GM21528 (cell line): Measurements from ENCODE around the gene RTP1.
"Not testable (repeated sequence)": the region's sequence is repeated elsewhere in the genome, so short reads cannot be mapped to it uniquely, and the experiment has no call there.

ENCODE experiments used
- ATAC-seq: cut with Tn5 transposase; IDR thresholded peaks from one replicate; pipeline ENCODE4 v1.9.1; 2021; ENCODE audit warnings: mild to moderate bottlenecking, moderate library complexity; ENCODE audit not compliant: unreplicated experiment, low FRiP score

The RTP1 gene

DNA sequence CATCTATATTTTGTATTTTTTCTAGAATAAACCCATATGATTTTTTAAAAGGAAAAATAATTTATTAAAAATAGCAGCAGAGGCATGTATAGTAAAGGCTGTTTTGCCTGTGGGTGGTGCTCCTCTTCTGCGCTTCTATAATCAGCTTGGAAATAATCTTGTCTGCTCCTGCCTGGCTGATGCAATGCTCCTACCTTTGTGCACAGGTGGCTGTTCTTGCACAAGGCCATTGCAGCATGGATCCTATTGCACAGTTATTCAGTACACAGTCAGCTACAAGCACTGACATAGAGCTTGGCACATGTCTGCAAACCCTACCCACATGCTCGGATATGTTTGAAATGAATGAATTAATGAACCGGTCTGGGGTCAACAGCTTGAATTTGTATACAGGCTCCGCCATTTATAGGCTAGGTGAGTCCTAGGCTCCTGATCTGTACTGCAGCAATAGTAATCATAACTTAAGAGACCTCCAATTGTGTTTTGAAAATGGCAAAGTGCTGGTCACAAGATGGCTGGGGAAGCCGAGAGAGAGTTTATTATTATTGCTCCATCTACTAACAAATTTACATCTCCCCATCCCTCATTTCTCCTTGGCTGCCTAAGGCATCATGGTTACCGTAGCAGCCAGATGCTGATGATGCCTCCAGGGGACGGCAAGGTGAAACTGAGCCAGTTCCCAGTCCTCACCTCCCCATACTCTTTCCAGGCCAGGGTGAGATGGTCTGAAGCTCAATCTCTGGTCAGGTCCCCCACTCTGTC is 532 bp upstream of the RTP1 start:
- ATAC-seq, result no peak

DNA sequence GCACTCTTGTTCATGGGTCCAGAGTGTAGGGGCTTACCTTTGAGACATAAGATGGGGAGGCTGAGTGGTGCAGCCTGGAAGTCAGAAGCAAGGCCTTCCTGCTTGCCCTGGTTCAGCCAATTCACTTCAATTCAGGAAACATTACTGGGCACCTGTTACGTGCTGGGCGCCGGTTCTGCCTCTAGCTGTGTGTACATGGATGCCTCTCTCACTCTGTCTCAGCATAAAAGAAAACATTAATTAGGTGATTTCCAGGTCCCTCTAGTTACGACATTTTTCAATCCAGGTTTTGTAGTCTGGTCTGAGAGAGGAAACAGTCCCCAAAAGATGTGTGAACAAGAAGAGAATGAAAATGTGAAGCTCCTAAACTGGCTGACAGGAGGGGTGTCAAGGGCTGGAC is 1.2 kb downstream of the RTP1 start:
- ATAC-seq, result no peak

DNA sequence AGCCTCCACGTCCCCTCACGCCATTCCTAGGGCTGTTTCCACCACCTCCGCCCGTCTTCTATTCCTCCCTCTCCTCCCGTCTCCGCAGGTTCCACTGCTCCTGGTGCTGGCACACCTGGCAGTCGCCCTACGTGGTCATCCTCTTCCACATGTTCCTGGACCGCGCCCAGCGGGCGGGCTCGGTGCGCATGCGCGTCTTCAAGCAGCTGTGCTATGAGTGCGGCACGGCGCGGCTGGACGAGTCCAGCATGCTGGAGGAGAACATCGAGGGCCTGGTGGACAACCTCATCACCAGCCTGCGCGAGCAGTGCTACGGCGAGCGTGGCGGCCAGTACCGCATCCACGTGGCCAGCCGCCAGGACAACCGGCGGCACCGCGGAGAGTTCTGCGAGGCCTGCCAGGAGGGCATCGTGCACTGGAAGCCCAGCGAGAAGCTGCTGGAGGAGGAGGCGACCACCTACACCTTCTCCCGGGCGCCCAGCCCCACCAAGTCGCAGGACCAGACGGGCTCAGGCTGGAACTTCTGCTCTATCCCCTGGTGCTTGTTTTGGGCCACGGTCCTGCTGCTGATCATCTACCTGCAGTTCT is 2.3 kb downstream of the RTP1 start:
- not testable (repeated sequence) for ATAC-seq

DNA sequence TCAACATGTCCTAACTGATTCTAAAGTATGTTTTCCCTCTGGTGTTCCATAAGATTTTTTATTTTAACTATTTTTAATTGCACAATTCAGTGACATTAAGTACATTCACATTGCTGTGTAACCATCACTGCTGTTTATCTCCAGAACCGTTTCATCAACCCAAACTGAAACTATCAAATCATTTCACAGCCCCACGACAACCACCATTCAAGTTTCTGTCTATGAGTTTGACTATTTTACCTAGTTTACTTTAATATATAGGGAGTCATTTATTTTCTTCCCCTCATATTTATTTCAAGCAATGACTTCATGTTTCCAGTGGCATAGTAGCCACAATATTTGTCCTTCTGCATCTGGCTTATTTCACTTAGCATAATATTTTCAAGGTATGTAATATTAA is 8.4 kb downstream of the RTP1 start:
- no peak for ATAC-seq

DNA sequence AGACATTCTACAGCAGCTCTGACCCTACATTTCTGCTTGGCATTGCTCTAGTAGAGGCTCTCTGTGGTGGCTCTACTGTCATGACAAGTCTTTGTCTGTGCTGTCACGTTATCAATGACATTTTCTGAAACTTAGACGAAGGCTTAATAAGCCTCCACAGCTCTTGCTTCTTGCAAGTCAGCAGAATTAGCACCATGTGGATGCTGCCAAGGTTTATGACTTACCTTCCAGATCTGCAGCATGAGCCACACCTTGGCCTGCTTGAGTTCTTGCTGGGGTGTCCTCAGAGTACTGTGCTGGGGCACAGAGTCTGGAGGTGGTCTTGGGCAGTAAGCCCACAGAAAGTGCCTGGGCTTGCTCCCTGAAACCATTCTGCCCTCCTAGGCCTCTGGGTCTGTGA is 9.8 kb downstream of the RTP1 start:
- ATAC-seq, result no peak

DNA sequence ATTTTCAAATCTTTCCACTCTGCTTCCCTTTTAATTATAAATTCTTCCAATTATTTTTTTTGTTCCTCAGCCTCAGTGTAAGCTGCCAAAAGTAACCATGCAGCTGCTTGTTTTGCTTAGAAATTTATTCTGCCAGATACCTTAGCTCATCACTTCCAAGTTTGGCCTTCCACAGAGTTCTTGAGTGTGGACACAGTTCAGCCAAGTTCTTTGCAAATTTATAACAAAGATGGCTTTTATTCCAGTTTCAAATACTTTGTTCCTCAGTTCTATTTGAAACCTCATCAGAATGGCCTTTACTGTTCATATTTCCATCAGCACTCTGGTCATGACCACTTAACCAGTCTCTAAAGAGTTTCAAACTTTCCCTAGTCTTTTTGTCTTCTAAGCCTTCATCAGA is 10.3 kb downstream of the RTP1 start:
- no peak for ATAC-seq

DNA sequence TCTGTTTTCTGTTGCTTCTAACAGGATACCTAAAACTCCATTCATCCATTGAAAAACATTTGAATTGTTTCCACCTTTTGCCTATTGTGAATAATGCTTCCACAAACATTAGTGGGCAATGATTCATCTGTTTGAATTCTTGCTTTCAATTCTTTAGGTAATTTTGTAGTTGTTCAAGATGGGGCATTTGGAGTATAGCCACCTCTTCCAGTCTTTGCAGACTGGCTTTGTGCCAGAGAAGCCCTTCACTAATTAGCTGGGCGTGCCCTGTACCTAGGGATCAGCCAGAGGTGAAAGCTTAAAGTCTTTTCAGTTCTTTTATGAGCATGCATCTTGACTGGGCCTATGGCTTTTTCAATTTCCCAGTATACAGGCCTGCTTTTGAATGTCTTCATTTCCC is 10.9 kb downstream of the RTP1 start:
- no peak for ATAC-seq

DNA sequence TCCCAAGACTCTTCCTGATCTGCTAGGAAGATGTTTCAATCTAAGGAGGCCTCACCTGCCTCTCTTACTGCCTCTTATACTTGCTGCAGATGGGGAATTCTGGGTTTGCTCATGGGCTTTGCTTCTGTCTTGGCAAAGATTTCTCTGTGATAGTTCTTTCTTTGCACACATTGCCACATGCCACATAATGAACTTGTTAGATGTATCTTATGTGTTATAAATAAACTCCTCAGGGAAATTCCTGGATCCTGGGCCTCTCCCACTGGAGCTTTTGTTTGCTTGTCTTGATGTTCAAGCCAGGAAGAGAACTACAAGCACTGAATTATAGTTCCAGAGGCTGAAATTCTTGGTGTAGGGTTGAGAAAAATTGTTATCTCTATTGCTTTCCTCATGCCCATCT is 12.2 kb downstream of the RTP1 start:
- ATAC-seq, result no peak

DNA sequence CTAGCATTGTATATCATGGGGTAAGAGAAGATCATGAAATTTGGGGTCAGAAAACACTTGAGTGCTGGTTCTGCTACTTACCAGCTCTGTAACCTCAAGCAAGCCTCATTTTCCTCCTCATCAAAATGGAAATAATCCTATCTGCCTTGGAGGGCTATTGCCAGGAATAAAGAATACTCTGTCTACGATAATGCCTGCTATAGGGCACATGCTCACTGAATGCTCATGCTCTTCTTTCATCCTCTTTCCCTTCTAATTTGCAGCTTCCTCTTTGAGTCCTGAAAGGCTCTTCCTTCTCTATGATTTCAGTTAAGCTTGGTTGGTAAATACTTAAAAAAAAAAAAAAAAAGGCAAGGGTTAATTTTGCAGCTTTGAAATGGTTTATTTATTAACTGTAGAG is 12.8 kb downstream of the RTP1 start:
- no peak for ATAC-seq

DNA sequence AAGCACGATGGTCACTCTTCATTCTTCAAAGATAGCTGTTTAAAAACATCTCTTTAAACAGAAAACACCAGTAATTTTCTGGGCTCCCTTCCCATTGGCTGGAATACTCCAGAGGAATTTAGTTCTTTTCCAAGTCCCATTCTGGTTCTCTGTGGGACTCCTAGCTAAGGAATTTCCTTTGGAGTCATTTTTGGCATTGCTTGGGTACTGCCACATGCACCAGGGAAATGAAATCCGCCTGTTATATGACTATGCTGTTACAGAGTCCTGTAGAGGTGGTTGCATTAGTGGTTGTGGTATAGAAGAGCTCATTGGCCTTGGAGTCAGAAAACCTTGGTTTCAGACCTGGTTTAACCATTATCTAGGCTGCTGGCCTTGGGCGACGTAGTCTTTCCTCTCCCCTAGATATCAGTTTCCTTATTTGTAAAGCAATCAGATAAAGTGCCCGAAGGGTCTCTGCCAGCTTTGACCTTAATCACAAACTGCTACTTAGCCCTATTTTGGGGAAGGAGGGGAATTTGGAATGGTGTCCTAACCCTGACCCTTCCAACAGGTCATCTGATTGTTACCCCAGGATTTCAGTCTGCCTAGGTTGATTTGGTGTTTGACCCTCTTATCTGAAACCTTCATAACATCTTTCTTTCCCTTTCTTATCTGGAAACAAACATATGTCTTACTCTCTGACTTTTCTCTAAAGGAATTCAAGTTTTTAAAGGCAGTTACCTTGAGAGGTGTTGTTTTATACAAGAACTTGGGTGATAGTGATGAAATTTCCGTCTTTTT is 13.4 kb downstream of the RTP1 start:
- ATAC-seq, result peak; percentile 90

DNA sequence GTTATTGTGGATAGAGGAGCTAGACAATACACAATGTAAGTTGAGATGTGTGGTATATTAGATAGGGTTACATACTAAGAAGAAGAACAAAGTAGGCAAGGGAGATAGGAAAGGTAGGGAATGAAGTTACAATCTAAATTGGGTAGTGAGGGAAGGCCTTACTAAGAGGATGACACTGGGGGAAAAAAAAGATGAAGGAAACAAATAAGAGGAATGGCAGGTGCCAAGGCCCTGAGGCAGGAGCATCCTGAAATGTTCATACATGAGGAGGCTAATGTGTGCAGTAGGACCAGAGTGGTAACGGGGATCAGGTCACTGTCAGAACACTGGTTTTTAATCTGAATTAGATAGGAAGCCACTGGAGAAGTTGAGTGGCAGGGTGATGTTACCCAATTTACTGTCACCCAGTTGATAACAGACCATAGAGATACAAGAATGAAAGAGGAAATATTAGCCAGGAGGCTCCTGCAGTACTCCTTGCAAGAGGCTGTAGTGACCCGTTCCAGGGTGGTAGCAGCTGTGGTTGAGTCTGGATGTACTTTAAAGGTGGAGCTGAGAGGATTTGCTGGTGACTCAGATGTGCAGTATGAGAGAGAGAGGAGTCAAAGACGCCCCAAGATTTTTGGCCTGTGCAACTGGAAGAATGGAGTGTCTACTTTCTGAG is 14.4 kb downstream of the RTP1 start:
- no peak for ATAC-seq

DNA sequence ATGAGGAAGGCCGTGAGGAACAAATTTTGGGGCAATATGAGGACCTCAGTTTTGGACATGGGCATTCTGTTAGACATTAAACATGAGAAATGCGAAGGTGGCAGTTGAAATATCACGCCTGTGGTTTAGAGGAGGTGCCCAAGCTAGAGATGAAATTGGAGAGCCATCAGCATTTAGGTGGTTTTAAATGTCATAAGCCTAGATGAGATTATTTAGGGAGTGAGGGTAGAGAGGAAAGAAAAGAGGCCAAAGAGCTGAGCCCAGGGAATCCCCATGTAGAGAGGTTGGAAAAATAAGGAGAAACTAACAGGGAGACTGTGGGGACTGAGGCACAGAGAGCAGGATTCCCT is 14.9 kb downstream of the RTP1 start:
- no peak for ATAC-seq

DNA sequence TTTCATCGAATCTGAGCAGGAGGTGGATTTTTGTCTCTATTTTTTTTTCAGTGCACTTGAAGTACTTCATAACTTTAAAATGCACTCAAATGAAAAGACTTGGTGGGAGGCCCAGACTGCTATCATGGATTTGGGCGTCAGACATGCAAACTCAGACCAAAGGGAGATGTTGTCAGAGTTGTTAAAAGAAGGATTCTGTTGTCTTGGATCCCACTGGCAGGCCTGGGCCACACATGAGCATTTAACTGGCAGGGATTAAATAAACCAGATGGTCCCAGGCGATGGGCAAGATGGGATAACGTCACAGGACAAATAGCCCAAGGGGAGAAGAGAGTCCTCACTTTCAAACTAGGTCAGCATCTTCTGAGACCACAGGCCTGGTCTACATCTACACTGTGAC is 15.4 kb downstream of the RTP1 start:
- ATAC-seq, result no peak

DNA sequence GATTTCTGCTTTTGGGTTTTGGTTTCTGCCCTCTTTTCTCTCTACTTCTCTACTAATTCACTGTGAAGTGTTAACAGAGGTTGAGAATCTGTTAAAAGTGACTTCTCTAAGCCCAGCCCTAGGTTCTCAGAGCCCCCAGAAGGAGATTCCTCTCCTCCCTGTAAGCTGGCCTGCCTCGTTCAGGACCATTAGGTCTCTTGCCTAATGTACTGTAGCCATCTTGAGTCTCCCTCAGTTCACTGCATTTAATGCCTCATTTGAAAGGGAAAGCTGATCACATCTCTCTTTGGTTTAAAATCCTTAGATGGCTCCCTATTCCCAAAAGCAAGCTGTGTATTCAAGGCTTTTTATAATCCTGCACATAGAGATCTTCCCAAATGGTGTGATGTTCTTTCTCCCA is 16.3 kb downstream of the RTP1 start:
- no peak for ATAC-seq

DNA sequence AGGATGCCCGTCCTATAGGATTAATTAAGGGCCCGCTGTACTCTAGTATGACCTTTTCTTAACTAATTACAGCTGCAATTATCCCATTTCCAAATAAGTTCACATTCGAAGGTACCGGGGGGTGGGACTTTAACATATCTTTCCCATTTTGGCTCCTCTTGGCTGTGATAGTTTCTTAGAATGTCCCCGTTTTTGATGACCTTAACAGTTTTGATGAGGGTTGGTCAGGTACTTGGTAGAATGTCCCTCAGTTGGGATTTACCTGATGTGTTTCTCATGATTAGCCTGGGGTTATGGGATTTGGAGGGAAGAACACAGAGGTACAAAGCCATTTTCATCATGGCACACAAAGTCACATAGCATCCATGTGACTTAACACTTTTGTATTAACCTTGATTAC is 18.2 kb downstream of the RTP1 start:
- no peak for ATAC-seq

DNA sequence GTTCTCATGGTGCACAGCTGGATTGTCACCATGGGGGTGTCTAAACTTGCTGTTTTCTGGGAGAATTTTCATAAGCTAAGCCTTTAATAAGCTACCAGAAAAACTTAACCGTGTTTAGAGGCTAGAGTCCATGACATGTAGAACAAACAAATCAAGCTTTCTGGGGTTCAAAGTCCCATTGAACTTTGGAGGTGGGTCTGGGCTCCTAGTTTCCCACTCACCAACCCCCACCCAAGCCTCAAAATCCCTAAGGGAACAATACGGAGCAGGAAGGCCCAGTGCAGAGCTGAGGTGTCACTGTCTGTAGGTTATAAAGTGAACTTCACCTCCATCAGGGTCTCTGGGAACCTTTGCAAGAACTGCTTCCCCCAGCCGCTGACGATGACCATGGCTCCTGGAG is 25.5 kb downstream of the RTP1 start:
- no peak for ATAC-seq

DNA sequence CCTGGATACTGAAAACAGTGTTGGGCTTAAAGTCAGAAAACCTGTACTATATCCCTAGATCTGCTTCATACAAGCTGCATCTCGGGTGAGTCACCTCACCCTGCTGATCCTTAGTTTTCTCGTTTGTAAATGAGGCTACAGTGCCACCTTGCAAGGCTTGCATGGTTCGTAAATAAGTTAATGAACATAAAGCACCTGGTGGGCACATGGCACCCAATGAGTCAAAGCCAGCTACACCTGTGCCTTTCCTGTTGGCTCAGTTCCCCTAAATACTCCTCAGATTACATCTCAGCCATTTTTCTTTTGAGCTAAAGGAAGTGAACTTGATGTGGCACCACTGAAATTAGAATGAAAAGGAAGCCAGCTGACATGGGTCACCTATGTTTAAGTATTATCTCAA is 26.5 kb downstream of the RTP1 start:
- no peak for ATAC-seq

DNA sequence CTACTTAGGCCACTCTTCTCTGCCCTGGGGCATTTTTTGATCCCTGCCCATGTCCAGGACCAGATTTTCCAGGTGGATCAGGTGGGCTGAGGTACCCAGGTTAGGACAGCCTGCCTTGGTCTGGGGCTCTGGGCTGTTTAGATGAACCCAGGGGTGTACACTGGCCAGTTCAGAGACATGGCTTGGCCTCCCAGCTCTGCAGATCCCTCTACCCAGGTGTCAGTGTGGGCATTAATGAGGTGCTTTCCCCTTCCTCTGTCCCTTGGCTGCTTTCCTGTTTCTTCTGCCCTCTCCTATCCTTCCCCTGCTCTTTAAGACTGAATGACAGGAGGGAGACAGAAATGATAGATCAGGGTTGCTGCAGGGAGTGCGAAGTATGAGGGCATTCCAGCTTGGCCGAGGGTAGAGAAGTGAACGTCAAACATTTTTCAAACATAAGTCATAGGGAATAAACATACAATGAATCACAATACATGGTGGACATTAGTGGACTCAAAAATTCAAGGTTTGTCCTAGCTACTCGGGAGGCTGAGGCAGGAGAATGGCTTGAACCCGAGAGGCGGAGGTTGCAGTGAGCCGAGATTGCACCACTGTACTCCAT is 30.5 kb downstream of the RTP1 start:
- no peak for ATAC-seq

DNA sequence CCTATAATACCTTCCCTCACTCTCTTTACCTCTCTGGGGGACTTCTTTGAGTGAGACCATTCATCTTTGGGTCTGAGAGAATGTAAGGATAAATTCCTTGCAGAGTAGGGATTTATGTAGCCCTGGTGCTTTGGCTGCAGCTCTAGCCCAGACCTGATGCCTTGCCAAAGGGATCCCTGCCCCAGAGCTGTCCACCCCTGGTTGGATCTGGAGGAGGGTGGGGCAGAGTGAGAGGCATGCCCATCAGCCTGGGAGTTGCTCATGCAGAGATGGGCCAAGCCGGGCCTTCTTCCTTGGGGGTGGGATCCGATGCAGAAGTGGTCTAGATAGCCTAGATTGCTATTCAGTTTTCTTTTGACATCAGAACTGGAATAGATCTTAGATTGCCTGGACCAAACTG is 31.5 kb downstream of the RTP1 start:
- ATAC-seq, result no peak

DNA sequence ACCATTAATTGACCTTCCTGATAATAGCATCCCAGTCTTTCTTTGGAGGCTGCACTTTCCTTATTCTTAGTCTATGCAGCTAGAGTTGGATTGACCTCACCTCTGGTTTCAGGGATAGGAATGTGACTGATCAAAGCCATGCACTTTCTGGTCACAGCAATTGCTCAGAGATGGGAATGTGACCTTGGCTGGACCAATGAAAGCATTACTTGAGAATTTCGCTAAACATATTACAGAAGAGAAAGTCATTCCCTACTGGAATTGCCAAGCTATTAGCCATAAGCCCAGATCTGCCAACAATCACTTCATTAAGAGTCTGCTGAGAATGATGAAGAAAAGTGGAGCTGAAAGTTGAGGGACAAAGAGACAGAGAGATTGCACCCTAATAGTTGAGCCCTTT is 32.7 kb downstream of the RTP1 start:
- ATAC-seq, result no peak

DNA sequence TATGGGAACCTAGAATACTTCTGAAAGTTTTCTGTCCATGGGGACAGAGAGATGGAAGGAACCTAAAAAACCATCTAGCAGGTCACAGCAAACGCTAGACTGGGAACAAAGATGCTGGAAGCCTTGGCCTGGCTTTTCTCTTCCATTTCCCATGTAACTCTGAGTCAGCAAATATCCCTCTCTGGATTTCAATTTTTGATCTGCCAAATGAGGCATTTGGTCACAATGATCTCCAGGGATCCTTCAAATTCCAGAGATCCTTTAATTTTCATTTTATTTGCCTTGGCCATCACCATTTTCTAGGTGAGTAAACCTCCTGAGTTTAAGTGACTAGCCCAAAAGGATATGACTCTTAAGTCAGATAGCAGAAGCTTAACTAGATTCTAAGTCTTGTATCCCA is 39.7 kb downstream of the RTP1 start:
- no peak for ATAC-seq
